Measurements from ENCODE around the gene OBP2A. TPM values are rescaled to one million over a fixed set of nuclear protein-coding genes. Genes with fewer than 3 reads are reported as not detected.

Gene OBP2A
- total RNA-seq, 1 donor from 2014 or later = not detected

- no peak for DNase-seq (ENCODE audit: low read depth, low spot score)
- no peak overlapping the region for H3K27ac Mint-ChIP-seq (ENCODE audit: unreplicated experiment)
- TF ChIP-seq, protein P1, sequence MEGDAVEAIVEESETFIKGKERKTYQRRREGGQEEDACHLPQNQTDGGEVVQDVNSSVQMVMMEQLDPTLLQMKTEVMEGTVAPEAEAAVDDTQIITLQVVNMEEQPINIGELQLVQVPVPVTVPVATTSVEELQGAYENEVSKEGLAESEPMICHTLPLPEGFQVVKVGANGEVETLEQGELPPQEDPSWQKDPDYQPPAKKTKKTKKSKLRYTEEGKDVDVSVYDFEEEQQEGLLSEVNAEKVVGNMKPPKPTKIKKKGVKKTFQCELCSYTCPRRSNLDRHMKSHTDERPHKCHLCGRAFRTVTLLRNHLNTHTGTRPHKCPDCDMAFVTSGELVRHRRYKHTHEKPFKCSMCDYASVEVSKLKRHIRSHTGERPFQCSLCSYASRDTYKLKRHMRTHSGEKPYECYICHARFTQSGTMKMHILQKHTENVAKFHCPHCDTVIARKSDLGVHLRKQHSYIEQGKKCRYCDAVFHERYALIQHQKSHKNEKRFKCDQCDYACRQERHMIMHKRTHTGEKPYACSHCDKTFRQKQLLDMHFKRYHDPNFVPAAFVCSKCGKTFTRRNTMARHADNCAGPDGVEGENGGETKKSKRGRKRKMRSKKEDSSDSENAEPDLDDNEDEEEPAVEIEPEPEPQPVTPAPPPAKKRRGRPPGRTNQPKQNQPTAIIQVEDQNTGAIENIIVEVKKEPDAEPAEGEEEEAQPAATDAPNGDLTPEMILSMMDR (conservative IDR thresholded peaks at IDR 0.05) = no peak
- H3K27me3 Mint-ChIP-seq (ENCODE audit: low read depth) = peaks cover 16% of the 10 kb centered on the region
- H3K4me1 Mint-ChIP-seq = no peaks in the 10 kb centered on the region
- H3K9me3 Mint-ChIP-seq = peaks cover 6% of the 10 kb centered on the region
- no peak overlapping the region for H3K4me3 Mint-ChIP-seq
- H3K36me3 Mint-ChIP-seq (ENCODE audit: low read depth) = no peaks in the 10 kb centered on the region
Measured at GRCh38 chr9:135574331-135574730, 28.4 kb downstream of the OBP2A start.

DNA sequence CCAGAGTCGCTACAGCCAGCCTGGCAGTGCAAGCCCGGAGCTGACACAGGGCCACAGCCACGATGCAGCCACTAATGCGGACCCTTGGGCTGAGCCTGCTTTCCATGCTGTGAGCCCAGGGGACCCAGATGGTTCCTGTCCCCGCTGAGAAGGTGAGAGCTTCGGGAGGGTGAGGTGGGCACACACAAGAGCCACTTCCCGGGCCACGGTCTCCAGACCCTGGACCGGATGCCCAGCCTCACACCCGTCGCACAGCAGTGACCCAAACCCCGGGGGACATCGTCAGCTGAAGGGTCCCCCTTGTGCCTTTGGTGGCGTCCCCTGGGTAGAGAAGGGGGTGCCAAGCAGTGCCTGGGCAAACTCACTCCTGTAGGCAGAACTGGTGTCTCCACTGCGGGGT lies 29.0 kb downstream of the OBP2A start:
- Mint-ChIP-seq H3K4me1 (no peaks in the 10 kb centered on the region), H3K27me3 (ENCODE audit: low read depth) (peaks cover 10% of the 10 kb centered on the region), H3K27ac (ENCODE audit: unreplicated experiment) (no peak overlapping the region), H3K9me3 (peaks cover 4% of the 10 kb centered on the region), H3K4me3 (no peak overlapping the region), H3K36me3 (ENCODE audit: low read depth) (no peaks in the 10 kb centered on the region)
- TF ChIP-seq, protein P1 (conservative IDR thresholded peaks at IDR 0.05) = no peak
- DNase-seq (ENCODE audit: low read depth, low spot score) = no peak

GRCh38 chr9:135575995-135576631 lies 30.2 kb downstream of the OBP2A start:
- Mint-ChIP-seq H3K27me3 (ENCODE audit: low read depth) (peaks cover 2% of the 10 kb centered on the region), H3K4me1 (no peaks in the 10 kb centered on the region), H3K9me3 (no peaks in the 10 kb centered on the region), H3K36me3 (ENCODE audit: low read depth) (no peaks in the 10 kb centered on the region), H3K27ac (ENCODE audit: unreplicated experiment) (no peak overlapping the region), H3K4me3 (no peak overlapping the region)
- DNase-seq (ENCODE audit: low read depth, low spot score) = no peak
- TF ChIP-seq, protein P1 (conservative IDR thresholded peaks at IDR 0.05) = no peak

- TF ChIP-seq, protein P1 (conservative IDR thresholded peaks at IDR 0.05) = no peak
- H3K27me3 Mint-ChIP-seq (ENCODE audit: low read depth) = no peaks in the 10 kb centered on the region
- DNase-seq (ENCODE audit: low read depth, low spot score) = no peak
- no peaks in the 10 kb centered on the region for H3K36me3 Mint-ChIP-seq (ENCODE audit: low read depth)
- H3K27ac Mint-ChIP-seq (ENCODE audit: unreplicated experiment) = no peak overlapping the region
- no peaks in the 10 kb centered on the region for H3K9me3 Mint-ChIP-seq
- H3K4me1 Mint-ChIP-seq = no peaks in the 10 kb centered on the region
- no peak overlapping the region for H3K4me3 Mint-ChIP-seq
Measured at GRCh38 chr9:135577256-135577655, 31.3 kb downstream of the OBP2A start.

DNA sequence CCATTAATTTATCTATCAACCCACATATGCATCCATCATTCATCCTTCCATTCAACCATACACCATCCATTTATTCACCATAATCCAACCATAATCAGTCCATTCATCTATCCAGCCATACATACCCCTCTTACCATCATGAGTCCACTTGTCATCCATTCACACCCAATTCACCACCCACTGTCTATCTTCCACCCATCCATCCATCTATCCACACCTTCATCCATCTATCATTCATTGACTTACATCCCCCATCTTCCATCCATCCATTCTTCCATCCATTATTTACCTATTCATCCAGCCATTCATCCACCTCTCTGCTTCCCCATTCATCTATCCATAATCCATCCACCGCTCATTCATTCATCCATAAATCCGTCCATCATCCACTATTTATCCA lies 33.4 kb downstream of the OBP2A start:
- Mint-ChIP-seq H3K27me3 (ENCODE audit: low read depth) (no peaks in the 10 kb centered on the region), H3K27ac (ENCODE audit: unreplicated experiment) (no peak overlapping the region), H3K4me3 (no peak overlapping the region), H3K36me3 (ENCODE audit: low read depth) (no peaks in the 10 kb centered on the region), H3K4me1 (no peaks in the 10 kb centered on the region), H3K9me3 (no peaks in the 10 kb centered on the region)
- TF ChIP-seq, protein P1 (conservative IDR thresholded peaks at IDR 0.05) = no peak
- no peak for DNase-seq (ENCODE audit: low read depth, low spot score)
